HepG2 (cell line): ENCODE data around the gene DNAJA1. TPM values are rescaled to one million over a fixed set of nuclear protein-coding genes. Genes with fewer than 3 reads are reported as not detected.
A peak's percentile ranks its signal among the peaks of the same experiment; 100 is the strongest.

Experiments
- ATAC-seq: fragments of 200-7000 bp; cut with Tn5 transposase; 3 replicates; pipeline ENCODE4 v1.9.1; 2020; ENCODE audit warnings: mild to moderate bottlenecking, moderate library complexity
- BruUV-seq: library from RNA; stranded (reverse); fragments of 400-500 nt; replicated peaks from 2 replicates; lab custom pipeline; 2021; lab: Mats Ljungman, UMichigan
- CTCF ChIA-PET: fragments of 300-600 bp; formaldehyde crosslinking; extraction: SDS; loops from one replicate; lab custom pipeline; 2021; ENCODE audit warnings: low total read pairs, inconsistent platforms, low intra/inter-chr PET ratio; lab: Yijun Ruan, JAX
- POLR2A ChIA-PET: fragments of 350-600 bp; sonication (Branson Sonifier 250); formaldehyde crosslinking; loops from one replicate; lab custom pipeline; 2020; ENCODE audit warnings: antibody characterized with exemption, inconsistent platforms; lab: Yijun Ruan, JAX
- DNase-seq: peaks from one replicate; pipeline ENCODE4 v3.0.0-alpha.2; 2015; ENCODE audit warnings: low spot score
- FAIRE-seq: peaks from 3 replicates; lab custom pipeline; 2011; peaks lifted over from hg19 to GRCh38; lab: Jason Lieb, UNC
- H2AFZ ChIP-seq: one replicate; pipeline ENCODE4 v1.6.1; 2011; ENCODE audit warnings: low read length, inconsistent platforms
- H3K27ac ChIP-seq: fragments of 300-600 bp; 3 replicates; pipeline ENCODE4 v1.8.0; 2011; ENCODE audit warnings: mixed run types, mild to moderate bottlenecking, mixed read lengths, low read length, inconsistent platforms; ENCODE audit not compliant: insufficient read depth; ENCODE audit errors: extremely low read length
- H3K27me3 ChIP-seq, 2 experiments: fragments of 200-600 bp in 1 of 2; 2 replicates in 1 of 2; 3 replicates in 1 of 2; pipeline versions ENCODE4 v1.6.0 to v1.8.0; 2011; ENCODE audit warnings: low read length in 2 of 2, mild to moderate bottlenecking in 2 of 2, moderate library complexity in 2 of 2, inconsistent platforms in 1 of 2; ENCODE audit not compliant: insufficient read depth in 2 of 2, control insufficient read depth in 1 of 2
- H3K36me3 ChIP-seq, 2 experiments: fragments of 200-600 bp in 1 of 2; replicated peaks in 1 of 2; 2 replicates in 1 of 2; 3 replicates in 1 of 2; pipeline versions ENCODE4 v1.5.1 to v1.8.0; 2011; ENCODE audit warnings: low read length in 2 of 2, inconsistent platforms in 1 of 2; ENCODE audit not compliant: insufficient read depth in 2 of 2, control insufficient read depth in 1 of 2
- H3K4me1 ChIP-seq: 2 replicates; pipeline ENCODE4 v1.5.1; 2012; ENCODE audit warnings: low read length, inconsistent platforms; ENCODE audit not compliant: insufficient read depth
- H3K4me2 ChIP-seq: 2 replicates; pipeline ENCODE4 v1.6.0; 2011; ENCODE audit warnings: low read depth, low read length, inconsistent platforms
- H3K4me3 ChIP-seq, 3 experiments: fragments of 200-600 bp in 1 of 3; sonication (generic), shearing (Covaris generic) in 1 of 3; replicated peaks in 1 of 3; 2 replicates each; pipeline ENCODE4 v1.5.1; 2011 to 2016; ENCODE audit warnings: low read length in 3 of 3, inconsistent platforms in 2 of 3, low read depth in 2 of 3, mild to moderate bottlenecking in 2 of 3, control low read depth in 1 of 3, mixed read lengths in 1 of 3; ENCODE audit not compliant: insufficient read depth in 1 of 3
- H3K79me2 ChIP-seq: one replicate; pipeline ENCODE4 v1.6.1; 2011; ENCODE audit warnings: low read length, inconsistent platforms; ENCODE audit not compliant: insufficient read depth
- H3K9ac ChIP-seq: 2 replicates; pipeline ENCODE4 v1.6.0; 2011; ENCODE audit warnings: mild to moderate bottlenecking, low read depth, low read length, inconsistent platforms; ENCODE audit not compliant: insufficient read depth
- H3K9me3 ChIP-seq: 2 replicates; pipeline ENCODE4 v1.5.1; 2012; ENCODE audit warnings: mild to moderate bottlenecking, low read length
- H4K20me1 ChIP-seq: 2 replicates; pipeline ENCODE4 v1.6.0; 2011; ENCODE audit warnings: inconsistent platforms, mild to moderate bottlenecking, low read length, moderate library complexity; ENCODE audit not compliant: insufficient read depth
- ARID5B ChIP-seq: IDR thresholded peaks from 2 replicates; pipeline ENCODE4 v1.4.0; 2020; ENCODE audit warnings: mild to moderate bottlenecking, missing genetic modification reagents
- FOXA3 ChIP-seq: IDR thresholded peaks from 2 replicates; pipeline ENCODE4 v1.6.1; 2016; ENCODE audit warnings: missing genetic modification reagents, missing compliant biosample characterization
- GATAD2A ChIP-seq: IDR thresholded peaks from 2 replicates; pipeline ENCODE4 v1.6.1; 2016
- HDAC1 ChIP-seq: sonication (generic); formaldehyde crosslinking; IDR thresholded peaks from 2 replicates; pipeline ENCODE4 v1.5.1; 2020; ENCODE audit warnings: mild to moderate bottlenecking, missing genetic modification reagents
- HMG20A ChIP-seq: IDR thresholded peaks from 2 replicates; pipeline ENCODE4 v1.6.1; 2016; ENCODE audit warnings: borderline replicate concordance
- HMG20B ChIP-seq: conservative IDR thresholded peaks from 2 replicates; pipeline ENCODE4 v1.6.1; 2016; ENCODE audit warnings: missing genetic modification reagents, missing compliant biosample characterization
- JUNB ChIP-seq: sonication (generic); formaldehyde crosslinking; IDR thresholded peaks from 2 replicates; pipeline ENCODE4 v1.8.0; 2022; ENCODE audit warnings: missing genetic modification reagents, mild to moderate bottlenecking, borderline replicate concordance
- KDM1A ChIP-seq: IDR thresholded peaks from 2 replicates; pipeline ENCODE4 v1.6.1; 2016; ENCODE audit warnings: missing compliant biosample characterization
- MAFG ChIP-seq: sonication (generic); formaldehyde crosslinking; IDR thresholded peaks from 2 replicates; pipeline ENCODE4 v1.5.1; 2020; ENCODE audit warnings: mild to moderate bottlenecking, missing genetic modification reagents
- MAX ChIP-seq: IDR thresholded peaks from 2 replicates; pipeline ENCODE4 v1.6.1; 2012; ENCODE audit warnings: inconsistent platforms
- MAZ ChIP-seq, 2 experiments: sonication (generic) in 1 of 2; formaldehyde crosslinking in 1 of 2; IDR thresholded peaks; 2 replicates each; pipeline versions ENCODE4 v1.5.0 to v1.6.1; 2012 to 2020; ENCODE audit warnings: low read depth in 2 of 2, mild to moderate bottlenecking in 2 of 2, borderline replicate concordance in 1 of 2, improper control_type of control experiment in 1 of 2, low read length in 1 of 2, missing genetic modification reagents in 1 of 2, moderate library complexity in 1 of 2
- NCOA2 ChIP-seq: sonication (generic); formaldehyde crosslinking; IDR thresholded peaks from 2 replicates; pipeline ENCODE4 v1.8.0; 2022; ENCODE audit warnings: inconsistent platforms
- NR2C2 ChIP-seq: sonication (generic); formaldehyde crosslinking; IDR thresholded peaks from 2 replicates; pipeline ENCODE4 v1.4.0; 2020; ENCODE audit warnings: missing genetic modification reagents, mild to moderate bottlenecking, moderate library complexity, borderline replicate concordance
- RORA ChIP-seq: sonication (generic); formaldehyde crosslinking; IDR thresholded peaks from 2 replicates; pipeline ENCODE4 v1.5.0; 2020; ENCODE audit warnings: mild to moderate bottlenecking, missing genetic modification reagents, moderate library complexity
- SAP130 ChIP-seq: IDR thresholded peaks from 2 replicates; pipeline ENCODE4 v1.6.1; 2016; ENCODE audit warnings: low read depth
- SOX13 ChIP-seq, 3 experiments: fragments of 450-650 bp in 1 of 3; sonication (generic) in 1 of 3; formaldehyde crosslinking in 1 of 3; IDR thresholded peaks in 2 of 3; conservative IDR thresholded peaks in 1 of 3; 2 replicates each; pipeline versions ENCODE4 v1.5.0 to v1.6.1; 2016 to 2020; ENCODE audit warnings: antibody characterized with exemption in 1 of 3, mild to moderate bottlenecking in 1 of 3, missing compliant biosample characterization in 1 of 3, missing genetic modification reagents in 1 of 3, moderate library complexity in 1 of 3
- STAG1 ChIP-seq: sonication (generic); formaldehyde crosslinking; IDR thresholded peaks from 2 replicates; pipeline ENCODE4 v1.4.0; 2020; ENCODE audit warnings: missing genetic modification reagents
- TFAP4 ChIP-seq: sonication (generic); IDR thresholded peaks from 2 replicates; pipeline ENCODE4 v1.6.1; 2016; ENCODE audit warnings: low read depth, borderline replicate concordance
- XRCC5 ChIP-seq: fragments of 200-400 bp; formaldehyde crosslinking; optimal IDR thresholded peaks from 2 replicates; pipeline ENCODE3; 2017; ENCODE audit warnings: mild to moderate bottlenecking, low read length
- ZEB1 ChIP-seq: IDR thresholded peaks from 2 replicates; pipeline ENCODE4 v1.6.1; 2012; ENCODE audit warnings: mild to moderate bottlenecking, low read depth, inconsistent platforms; ENCODE audit not compliant: insufficient replicate concordance
- ZNF572 ChIP-seq: sonication (generic); formaldehyde crosslinking; IDR thresholded peaks from 2 replicates; pipeline ENCODE4 v1.5.1; 2020; ENCODE audit warnings: mild to moderate bottlenecking, missing genetic modification reagents
- WGBS: methylation state at CpG from one replicate; pipeline ENCODE4 v1.1.6; 2017; ENCODE audit warnings: low lambda C conversion rate; 5-methylcytosine and 5-hydroxymethylcytosine counted together
- in situ Hi-C: cut with HindIII; loops from 2 replicates; pipeline ENCODE4 v1.10.0; 2017; ENCODE audit warnings: low pct_unique_long_range_greater_than_20kb; ENCODE audit not compliant: extremely low pct_ligation_motif_present
- intact Hi-C: fragments of 100-400 bp; cut with micrococcal nuclease; formaldehyde crosslinking; loops from one replicate; pipeline ENCODE4 v1.10.0; 2022; ENCODE audit not compliant: unreplicated experiment
- polyA plus RNA-seq, 8 experiments: library from polyadenylated mRNA; depleted of rRNA in 3 of 8; stranded (reverse) in 7 of 8; unstranded in 1 of 8; fragments of >200 nt; fragmentation: Illumina TruSeq in 4 of 8; extraction: Trizol in 4 of 8; gene quantifications; 2 replicates each; pipeline versions ENCODE4 v1.2.1 to v1.2.3, GENCODE V29; 2011 to 2016; ENCODE audit warnings: low read depth in 4 of 8, missing spikeins in 1 of 8, mixed read lengths in 1 of 8; ENCODE audit not compliant: insufficient read depth in 1 of 8
- total RNA-seq, 5 experiments: library from RNA; depleted of rRNA; stranded (reverse); fragments of >200 nt; fragmentation: Illumina TruSeq; extraction: Trizol; gene quantifications; 2 replicates each; pipeline ENCODE4 v1.2.3, GENCODE V29; 2016; ENCODE audit warnings: low read depth in 1 of 5

The DNAJA1 gene
- total and polyA plus RNA-seq, 2 of the 13 experiments (the other 11 are each of a cell fraction or from before 2014, with no cell fraction given): 95.9 to 306 TPM

GRCh38 chr9:33082128-33082527 lies 57.1 kb downstream of the DNAJA1 start:
- Histone ChIP-seq H2AFZ (no peak overlapping the region), H3K36me3 (no peaks in the 10 kb centered on the region), H3K9me3 (no peaks in the 10 kb centered on the region), H3K9ac (no peak overlapping the region), H3K4me3 (no peak overlapping the region; a peak in 1 of 6 replicates), H3K79me2 (no peaks in the 10 kb centered on the region), H3K4me2 (peak overlapping the region; percentile 74), H3K27me3 (no peaks in the 10 kb centered on the region), H3K4me1 (peaks cover 32% of the 10 kb centered on the region), H4K20me1 (no peaks in the 10 kb centered on the region), H3K27ac (no peak overlapping the region)
- no TSS peak for BruUV-seq
- FAIRE-seq (peak; percentile 77), ATAC-seq (peak; percentile 84), DNase-seq (peak; percentile 81)
- 0% methylated on average over 4 of the region's 5 CpGs for WGBS
- ChIA-PET CTCF (interaction anchor here (3.2 to 3.4 kb wide), 2 partner anchors 89 to 143 kb away, joined by 13 to 80 read pairs; no protein-coding TSS in a partner anchor), POLR2A (no interaction called here)
- in situ Hi-C loops (loop anchor here (5.0 kb wide), 1 partner anchor 145 kb away; no protein-coding TSS in a partner anchor), intact Hi-C loops (no loop called here)
- TF ChIP-seq ARID5B (CRISPR knock-in tag) (peak; percentile 57), STAG1 (CRISPR knock-in tag) (peak; percentile 25; the same call in 1 of the 2 replicates), KDM1A (CRISPR knock-in tag) (peak; percentile 31; the same call in 1 of the 2 replicates), TFAP4 (peak; percentile 32; the same call in 1 of the 2 replicates), SOX13 (IDR thresholded peaks at IDR 0.05) (no peak), SOX13 (CRISPR knock-in tag; conservative IDR thresholded peaks at IDR 0.05 in 1 of 2, IDR thresholded peaks at IDR 0.05 in 1 of 2) (0 out of 4 replicates have a peak, but pooled peaks of 1 of the 2 experiments have one; percentile 35), NCOA2 (CRISPR knock-in tag) (0 out of 2 replicates have a peak, but pooled peaks have one; percentile 16), RORA (no peak), HMG20B (0 out of 2 replicates have a peak, but pooled peaks have one; percentile 20), ZNF572 (no peak), ZEB1 (peak; percentile 63), XRCC5 (peak; percentile 18), NR2C2 (no peak), JUNB (no peak), SAP130 (CRISPR knock-in tag) (peak; percentile 45), MAX (peak; percentile 31; the same call in 1 of the 2 replicates), MAZ (IDR thresholded peaks at IDR 0.05; ENCODE audit: borderline replicate concordance, low read depth, low read length) (no peak), MAZ (CRISPR knock-in tag; IDR thresholded peaks at IDR 0.05; ENCODE audit: low read depth) (no peak), HMG20A (CRISPR knock-in tag) (0 out of 2 replicates have a peak, but pooled peaks have one; percentile 29), GATAD2A (peak; percentile 40), HDAC1 (CRISPR knock-in tag) (peak; percentile 37; the same call in 1 of the 2 replicates), MAFG (CRISPR knock-in tag) (no peak), FOXA3 (peak; percentile 71)
